ENCODE data around the gene CTDNEP1.

DNA sequence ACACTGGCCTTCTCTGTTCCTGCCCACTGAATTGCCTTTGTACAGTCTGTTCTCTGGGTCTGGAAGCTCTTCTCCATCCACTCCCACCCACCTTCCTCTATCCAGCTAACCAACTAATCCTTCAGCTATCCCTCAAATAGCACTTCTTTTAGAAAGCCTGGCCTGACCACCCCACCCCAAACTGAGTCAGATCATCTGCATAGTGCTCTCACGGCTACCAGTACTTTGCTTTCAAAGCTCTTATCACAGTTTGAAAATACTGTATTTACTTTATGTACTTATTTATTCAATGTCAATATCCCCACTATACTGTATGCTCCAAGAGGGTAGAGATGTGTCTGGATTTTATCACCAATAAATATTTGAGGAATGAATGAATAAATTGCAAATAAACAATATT lies 15.2 kb upstream of the CTDNEP1 start:
- TF ChIP-seq, protein P1, sequence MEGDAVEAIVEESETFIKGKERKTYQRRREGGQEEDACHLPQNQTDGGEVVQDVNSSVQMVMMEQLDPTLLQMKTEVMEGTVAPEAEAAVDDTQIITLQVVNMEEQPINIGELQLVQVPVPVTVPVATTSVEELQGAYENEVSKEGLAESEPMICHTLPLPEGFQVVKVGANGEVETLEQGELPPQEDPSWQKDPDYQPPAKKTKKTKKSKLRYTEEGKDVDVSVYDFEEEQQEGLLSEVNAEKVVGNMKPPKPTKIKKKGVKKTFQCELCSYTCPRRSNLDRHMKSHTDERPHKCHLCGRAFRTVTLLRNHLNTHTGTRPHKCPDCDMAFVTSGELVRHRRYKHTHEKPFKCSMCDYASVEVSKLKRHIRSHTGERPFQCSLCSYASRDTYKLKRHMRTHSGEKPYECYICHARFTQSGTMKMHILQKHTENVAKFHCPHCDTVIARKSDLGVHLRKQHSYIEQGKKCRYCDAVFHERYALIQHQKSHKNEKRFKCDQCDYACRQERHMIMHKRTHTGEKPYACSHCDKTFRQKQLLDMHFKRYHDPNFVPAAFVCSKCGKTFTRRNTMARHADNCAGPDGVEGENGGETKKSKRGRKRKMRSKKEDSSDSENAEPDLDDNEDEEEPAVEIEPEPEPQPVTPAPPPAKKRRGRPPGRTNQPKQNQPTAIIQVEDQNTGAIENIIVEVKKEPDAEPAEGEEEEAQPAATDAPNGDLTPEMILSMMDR (IDR thresholded peaks at IDR 0.05): no peak
- no peak for TF ChIP-seq POLR2A (IDR thresholded peaks at IDR 0.05)

Measured in right lobe of liver (tissue), 4 donors.